Measurements from ENCODE around the gene KCNK10. TPM values are rescaled to one million over a fixed set of nuclear protein-coding genes. Genes with fewer than 3 reads are reported as not detected.

KCNK10 gene
- total RNA-seq, 1 experiment from 2014 or later = 0.96 TPM

DNA sequence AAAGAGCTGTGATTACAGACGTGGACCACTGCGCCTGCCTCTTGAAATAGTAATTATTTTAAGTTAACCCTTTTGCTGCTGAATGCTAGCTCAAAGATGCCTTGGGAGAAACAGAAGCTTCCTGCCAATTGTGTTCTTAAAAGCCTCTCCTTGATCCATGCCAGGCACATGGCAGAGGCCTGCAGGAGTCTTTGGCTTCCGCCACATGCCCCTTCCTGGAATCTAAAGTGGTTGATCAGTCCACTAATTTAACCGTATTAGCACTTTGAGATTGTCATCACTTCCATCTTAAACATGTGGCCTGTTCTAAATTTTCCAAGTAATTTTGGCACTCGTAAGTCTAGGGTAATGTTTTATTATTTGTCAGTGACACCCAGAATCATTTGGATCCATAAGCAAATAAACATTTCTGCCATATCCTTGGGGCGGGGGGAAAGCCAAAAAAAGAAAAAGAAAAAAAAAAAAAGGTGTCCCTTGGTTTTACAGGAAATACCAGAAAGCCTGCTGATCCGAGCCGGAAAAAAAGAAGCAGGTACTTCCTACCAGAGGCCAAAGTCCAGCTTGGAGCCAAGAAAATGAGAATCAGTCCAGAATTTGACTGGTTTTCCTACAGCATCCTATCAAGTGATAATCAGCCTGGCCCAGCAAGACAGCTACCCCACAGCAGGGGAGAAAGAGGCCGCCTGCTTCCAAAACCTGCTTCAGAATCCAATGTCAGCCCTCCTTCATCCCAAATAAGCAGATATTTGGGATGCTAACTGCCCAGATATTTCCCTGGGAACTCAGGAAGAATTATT, 104.8 kb downstream of the KCNK10 start:
- Mint-ChIP-seq H3K36me3 (peaks cover 13% of the 10 kb centered on the region), H3K4me1 (no peaks in the 10 kb centered on the region), H3K4me3 (no peak overlapping the region), H3K9me3 (peaks cover 22% of the 10 kb centered on the region), H3K27me3 (ENCODE audit: low read depth) (no peaks in the 10 kb centered on the region), H3K27ac (no peak overlapping the region)
- TF ChIP-seq ATF1 (CRISPR knock-in tag; IDR thresholded peaks at IDR 0.05) (no peak), ZNF423 (CRISPR knock-in tag; IDR thresholded peaks at IDR 0.05) (no peak), ZNF263 (CRISPR knock-in tag; IDR thresholded peaks at IDR 0.05; ENCODE audit: low read depth) (no peak), GRHL2 (CRISPR knock-in tag; IDR thresholded peaks at IDR 0.05; ENCODE audit: insufficient replicate concordance, severe bottlenecking) (no peak), NR1H2 (CRISPR knock-in tag; IDR thresholded peaks at IDR 0.05) (no peak)
- TF ChIP-seq, protein P1, sequence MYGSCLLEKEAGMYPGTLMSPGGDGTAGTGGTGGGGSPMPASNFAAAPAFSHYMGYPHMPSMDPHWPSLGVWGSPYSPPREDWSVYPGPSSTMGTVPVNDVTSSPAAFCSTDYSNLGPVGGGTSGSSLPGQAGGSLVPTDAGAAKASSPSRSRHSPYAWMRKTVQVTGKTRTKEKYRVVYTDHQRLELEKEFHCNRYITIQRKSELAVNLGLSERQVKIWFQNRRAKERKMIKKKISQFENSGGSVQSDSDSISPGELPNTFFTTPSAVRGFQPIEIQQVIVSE (CRISPR knock-in tag; IDR thresholded peaks at IDR 0.05; ENCODE audit: borderline replicate concordance) = no peak
- TF ChIP-seq, protein P2, sequence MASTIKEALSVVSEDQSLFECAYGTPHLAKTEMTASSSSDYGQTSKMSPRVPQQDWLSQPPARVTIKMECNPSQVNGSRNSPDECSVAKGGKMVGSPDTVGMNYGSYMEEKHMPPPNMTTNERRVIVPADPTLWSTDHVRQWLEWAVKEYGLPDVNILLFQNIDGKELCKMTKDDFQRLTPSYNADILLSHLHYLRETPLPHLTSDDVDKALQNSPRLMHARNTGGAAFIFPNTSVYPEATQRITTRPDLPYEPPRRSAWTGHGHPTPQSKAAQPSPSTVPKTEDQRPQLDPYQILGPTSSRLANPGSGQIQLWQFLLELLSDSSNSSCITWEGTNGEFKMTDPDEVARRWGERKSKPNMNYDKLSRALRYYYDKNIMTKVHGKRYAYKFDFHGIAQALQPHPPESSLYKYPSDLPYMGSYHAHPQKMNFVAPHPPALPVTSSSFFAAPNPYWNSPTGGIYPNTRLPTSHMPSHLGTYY (CRISPR knock-in tag; IDR thresholded peaks at IDR 0.05) = no peak
- TF ChIP-seq, protein P3, sequence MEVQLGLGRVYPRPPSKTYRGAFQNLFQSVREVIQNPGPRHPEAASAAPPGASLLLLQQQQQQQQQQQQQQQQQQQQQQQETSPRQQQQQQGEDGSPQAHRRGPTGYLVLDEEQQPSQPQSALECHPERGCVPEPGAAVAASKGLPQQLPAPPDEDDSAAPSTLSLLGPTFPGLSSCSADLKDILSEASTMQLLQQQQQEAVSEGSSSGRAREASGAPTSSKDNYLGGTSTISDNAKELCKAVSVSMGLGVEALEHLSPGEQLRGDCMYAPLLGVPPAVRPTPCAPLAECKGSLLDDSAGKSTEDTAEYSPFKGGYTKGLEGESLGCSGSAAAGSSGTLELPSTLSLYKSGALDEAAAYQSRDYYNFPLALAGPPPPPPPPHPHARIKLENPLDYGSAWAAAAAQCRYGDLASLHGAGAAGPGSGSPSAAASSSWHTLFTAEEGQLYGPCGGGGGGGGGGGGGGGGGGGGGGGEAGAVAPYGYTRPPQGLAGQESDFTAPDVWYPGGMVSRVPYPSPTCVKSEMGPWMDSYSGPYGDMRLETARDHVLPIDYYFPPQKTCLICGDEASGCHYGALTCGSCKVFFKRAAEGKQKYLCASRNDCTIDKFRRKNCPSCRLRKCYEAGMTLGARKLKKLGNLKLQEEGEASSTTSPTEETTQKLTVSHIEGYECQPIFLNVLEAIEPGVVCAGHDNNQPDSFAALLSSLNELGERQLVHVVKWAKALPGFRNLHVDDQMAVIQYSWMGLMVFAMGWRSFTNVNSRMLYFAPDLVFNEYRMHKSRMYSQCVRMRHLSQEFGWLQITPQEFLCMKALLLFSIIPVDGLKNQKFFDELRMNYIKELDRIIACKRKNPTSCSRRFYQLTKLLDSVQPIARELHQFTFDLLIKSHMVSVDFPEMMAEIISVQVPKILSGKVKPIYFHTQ (CRISPR knock-in tag; IDR thresholded peaks at IDR 0.05) = no peak
- TF ChIP-seq, protein P4, sequence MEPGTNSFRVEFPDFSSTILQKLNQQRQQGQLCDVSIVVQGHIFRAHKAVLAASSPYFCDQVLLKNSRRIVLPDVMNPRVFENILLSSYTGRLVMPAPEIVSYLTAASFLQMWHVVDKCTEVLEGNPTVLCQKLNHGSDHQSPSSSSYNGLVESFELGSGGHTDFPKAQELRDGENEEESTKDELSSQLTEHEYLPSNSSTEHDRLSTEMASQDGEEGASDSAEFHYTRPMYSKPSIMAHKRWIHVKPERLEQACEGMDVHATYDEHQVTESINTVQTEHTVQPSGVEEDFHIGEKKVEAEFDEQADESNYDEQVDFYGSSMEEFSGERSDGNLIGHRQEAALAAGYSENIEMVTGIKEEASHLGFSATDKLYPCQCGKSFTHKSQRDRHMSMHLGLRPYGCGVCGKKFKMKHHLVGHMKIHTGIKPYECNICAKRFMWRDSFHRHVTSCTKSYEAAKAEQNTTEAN (CRISPR knock-in tag; IDR thresholded peaks at IDR 0.05) = no peak
- ChIA-PET CTCF (interaction anchor here (1.0 kb wide), 1 partner anchor 29 kb away, joined by 6 read pairs; no protein-coding TSS in a partner anchor), POLR2A (no interaction called here)
- DNase-seq (ENCODE audit: low spot score) (no peak), ATAC-seq (no peak)

DNA sequence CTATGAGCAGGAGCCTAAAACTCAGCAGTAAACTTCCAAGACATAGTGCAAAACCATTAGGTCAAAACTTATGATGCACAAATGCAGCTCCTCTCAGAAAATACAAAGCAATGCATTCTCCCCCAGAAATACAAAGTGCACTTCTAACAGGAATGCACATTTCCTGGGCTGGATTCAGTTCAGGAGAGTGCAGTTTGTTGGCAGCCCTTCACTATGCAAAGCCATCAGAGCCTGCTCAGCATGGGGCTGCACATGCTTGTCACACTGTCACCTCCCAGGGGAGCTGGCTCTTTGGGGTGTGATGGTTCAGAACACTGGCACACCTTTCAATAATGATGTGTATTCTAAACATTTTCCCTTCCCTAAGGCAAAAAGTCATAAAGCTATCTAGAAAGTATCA, 110.4 kb downstream of the KCNK10 start:
- ATAC-seq (no peak), DNase-seq (ENCODE audit: low spot score) (no peak)
- Mint-ChIP-seq H3K36me3 (no peaks in the 10 kb centered on the region), H3K4me3 (no peak overlapping the region), H3K27me3 (ENCODE audit: low read depth) (no peaks in the 10 kb centered on the region), H3K4me1 (no peaks in the 10 kb centered on the region), H3K27ac (no peak overlapping the region), H3K9me3 (no peaks in the 10 kb centered on the region)
- POLR2A ChIA-PET = no interaction called here
- TF ChIP-seq ZNF219 (CRISPR knock-in tag; IDR thresholded peaks at IDR 0.05; ENCODE audit: borderline replicate concordance) (no peak), ELF4 (CRISPR knock-in tag; IDR thresholded peaks at IDR 0.05; ENCODE audit: low read depth) (no peak), SMAD4 (CRISPR knock-in tag; IDR thresholded peaks at IDR 0.05) (no peak), RELA (CRISPR knock-in tag; IDR thresholded peaks at IDR 0.05; ENCODE audit: borderline replicate concordance) (no peak), JAZF1 (CRISPR knock-in tag; IDR thresholded peaks at IDR 0.05) (no peak), PRRX2 (CRISPR knock-in tag; IDR thresholded peaks at IDR 0.05) (no peak), JUN (CRISPR knock-in tag; IDR thresholded peaks at IDR 0.05) (no peak), ESRRA (CRISPR knock-in tag; IDR thresholded peaks at IDR 0.05; ENCODE audit: borderline replicate concordance) (no peak)
- TF ChIP-seq, protein P5, sequence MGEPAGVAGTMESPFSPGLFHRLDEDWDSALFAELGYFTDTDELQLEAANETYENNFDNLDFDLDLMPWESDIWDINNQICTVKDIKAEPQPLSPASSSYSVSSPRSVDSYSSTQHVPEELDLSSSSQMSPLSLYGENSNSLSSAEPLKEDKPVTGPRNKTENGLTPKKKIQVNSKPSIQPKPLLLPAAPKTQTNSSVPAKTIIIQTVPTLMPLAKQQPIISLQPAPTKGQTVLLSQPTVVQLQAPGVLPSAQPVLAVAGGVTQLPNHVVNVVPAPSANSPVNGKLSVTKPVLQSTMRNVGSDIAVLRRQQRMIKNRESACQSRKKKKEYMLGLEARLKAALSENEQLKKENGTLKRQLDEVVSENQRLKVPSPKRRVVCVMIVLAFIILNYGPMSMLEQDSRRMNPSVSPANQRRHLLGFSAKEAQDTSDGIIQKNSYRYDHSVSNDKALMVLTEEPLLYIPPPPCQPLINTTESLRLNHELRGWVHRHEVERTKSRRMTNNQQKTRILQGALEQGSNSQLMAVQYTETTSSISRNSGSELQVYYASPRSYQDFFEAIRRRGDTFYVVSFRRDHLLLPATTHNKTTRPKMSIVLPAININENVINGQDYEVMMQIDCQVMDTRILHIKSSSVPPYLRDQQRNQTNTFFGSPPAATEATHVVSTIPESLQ (CRISPR knock-in tag; IDR thresholded peaks at IDR 0.05) = no peak
- TF ChIP-seq, protein P6, sequence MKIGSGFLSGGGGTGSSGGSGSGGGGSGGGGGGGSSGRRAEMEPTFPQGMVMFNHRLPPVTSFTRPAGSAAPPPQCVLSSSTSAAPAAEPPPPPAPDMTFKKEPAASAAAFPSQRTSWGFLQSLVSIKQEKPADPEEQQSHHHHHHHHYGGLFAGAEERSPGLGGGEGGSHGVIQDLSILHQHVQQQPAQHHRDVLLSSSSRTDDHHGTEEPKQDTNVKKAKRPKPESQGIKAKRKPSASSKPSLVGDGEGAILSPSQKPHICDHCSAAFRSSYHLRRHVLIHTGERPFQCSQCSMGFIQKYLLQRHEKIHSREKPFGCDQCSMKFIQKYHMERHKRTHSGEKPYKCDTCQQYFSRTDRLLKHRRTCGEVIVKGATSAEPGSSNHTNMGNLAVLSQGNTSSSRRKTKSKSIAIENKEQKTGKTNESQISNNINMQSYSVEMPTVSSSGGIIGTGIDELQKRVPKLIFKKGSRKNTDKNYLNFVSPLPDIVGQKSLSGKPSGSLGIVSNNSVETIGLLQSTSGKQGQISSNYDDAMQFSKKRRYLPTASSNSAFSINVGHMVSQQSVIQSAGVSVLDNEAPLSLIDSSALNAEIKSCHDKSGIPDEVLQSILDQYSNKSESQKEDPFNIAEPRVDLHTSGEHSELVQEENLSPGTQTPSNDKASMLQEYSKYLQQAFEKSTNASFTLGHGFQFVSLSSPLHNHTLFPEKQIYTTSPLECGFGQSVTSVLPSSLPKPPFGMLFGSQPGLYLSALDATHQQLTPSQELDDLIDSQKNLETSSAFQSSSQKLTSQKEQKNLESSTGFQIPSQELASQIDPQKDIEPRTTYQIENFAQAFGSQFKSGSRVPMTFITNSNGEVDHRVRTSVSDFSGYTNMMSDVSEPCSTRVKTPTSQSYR (CRISPR knock-in tag; IDR thresholded peaks at IDR 0.05) = no peak
- CTCF ChIA-PET = interaction anchor here (0.9 kb wide), 1 partner anchor 22 kb away, joined by 4 read pairs; no protein-coding TSS in a partner anchor
